ENCODE data around the gene HELLS.

Gene HELLS

DNA sequence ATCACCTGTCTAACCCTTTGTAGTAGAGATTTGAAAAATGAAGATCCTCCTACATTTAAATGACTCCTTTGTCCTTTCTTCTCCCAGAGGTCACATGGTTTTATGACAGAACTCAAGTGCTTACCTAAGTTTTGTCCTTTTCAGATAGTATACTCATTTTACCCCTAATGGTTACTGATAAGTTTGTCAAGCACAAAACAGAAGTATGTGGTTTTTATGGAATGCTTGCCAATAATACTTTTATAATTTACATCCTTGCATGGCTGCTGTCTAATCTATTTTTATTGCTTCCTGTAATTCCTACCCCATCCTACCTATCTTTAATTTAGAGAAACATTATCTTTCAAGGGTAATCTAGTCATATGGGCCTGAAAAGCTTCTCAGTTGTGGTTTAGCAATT lies 37.5 kb downstream of the HELLS start:
- no peak overlapping the region for H3K27ac ChIP-seq
- H3K36me3 ChIP-seq (ENCODE audit: insufficient read depth, low read length), result peaks cover 6% of the 10 kb centered on the region; the same call in 1 of the 2 replicates
- no peak for DNase-seq (ENCODE audit: low read depth, low spot score)
- no peak overlapping the region for H3K9ac ChIP-seq (ENCODE audit: insufficient read length)
- no peak overlapping the region for H3K4me3 ChIP-seq
- TF ChIP-seq FOXP2 (optimal IDR thresholded peaks at IDR 0.05; ENCODE audit: control extremely low read depth, extremely low read length, insufficient read depth) (no peak), POLR2AphosphoS5 (IDR thresholded peaks at IDR 0.05; ENCODE audit: borderline replicate concordance, low read depth, low read length) (no peak), EZH2 (IDR thresholded peaks at IDR 0.05) (no peak)
- no peaks in the 10 kb centered on the region for H3K9me3 ChIP-seq (ENCODE audit: low read depth, low read length)

DNA sequence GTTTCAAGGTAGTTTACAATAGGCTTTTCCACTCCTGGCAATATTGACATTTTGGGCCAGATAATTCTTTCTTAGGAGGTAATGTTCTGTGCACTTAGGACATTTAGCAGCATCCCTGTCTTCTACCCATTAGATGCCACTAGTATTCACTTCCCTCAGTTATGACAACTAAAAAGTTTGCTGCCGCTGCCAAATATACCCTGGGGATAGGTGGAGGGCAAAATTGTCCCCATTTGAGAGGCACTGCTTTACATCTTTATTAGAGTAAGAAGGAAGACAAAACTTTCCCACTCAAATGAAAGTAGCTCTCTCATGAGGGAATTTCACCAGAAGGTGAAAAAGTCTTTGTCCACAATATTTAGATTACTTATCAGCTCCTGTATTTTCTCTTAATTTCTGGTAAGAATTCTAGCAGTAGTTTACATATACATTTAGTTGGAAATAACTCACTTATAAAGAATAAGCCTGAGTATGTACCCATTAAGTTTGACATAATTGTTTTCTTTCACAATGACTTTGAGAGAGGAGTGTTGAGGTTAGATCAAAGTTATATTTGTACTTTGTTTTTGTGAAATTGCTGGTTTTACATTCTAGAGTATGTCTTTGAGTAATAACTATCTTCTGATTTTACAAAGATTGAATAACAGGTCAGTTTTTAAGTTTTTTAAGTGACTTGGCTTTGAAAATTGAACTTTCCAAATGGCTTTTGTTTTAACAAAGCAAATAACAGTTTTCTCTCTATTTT lies 46.0 kb downstream of the HELLS start:
- H3K9ac ChIP-seq (ENCODE audit: insufficient read length), result no peak overlapping the region
- peaks cover 55% of the 10 kb centered on the region for H3K36me3 ChIP-seq (ENCODE audit: insufficient read depth, low read length)
- no peaks in the 10 kb centered on the region for H3K9me3 ChIP-seq (ENCODE audit: low read depth, low read length)
- no peak overlapping the region for H3K27ac ChIP-seq
- no peak for DNase-seq (ENCODE audit: low read depth, low spot score)
- TF ChIP-seq FOXP2 (optimal IDR thresholded peaks at IDR 0.05; ENCODE audit: control extremely low read depth, extremely low read length, insufficient read depth) (no peak), EZH2 (IDR thresholded peaks at IDR 0.05) (no peak), POLR2AphosphoS5 (IDR thresholded peaks at IDR 0.05; ENCODE audit: borderline replicate concordance, low read depth, low read length) (no peak)
- H3K4me3 ChIP-seq, result no peak overlapping the region

GRCh38 chr10:94602729-94603515 lies 57.3 kb downstream of the HELLS start:
- H3K27ac ChIP-seq, result no peak overlapping the region
- no peaks in the 10 kb centered on the region for H3K9me3 ChIP-seq (ENCODE audit: low read depth, low read length)
- TF ChIP-seq FOXP2 (optimal IDR thresholded peaks at IDR 0.05; ENCODE audit: control extremely low read depth, extremely low read length, insufficient read depth) (no peak), EZH2 (IDR thresholded peaks at IDR 0.05) (no peak), POLR2AphosphoS5 (IDR thresholded peaks at IDR 0.05; ENCODE audit: borderline replicate concordance, low read depth, low read length) (no peak)
- no peak overlapping the region for H3K9ac ChIP-seq (ENCODE audit: insufficient read length)
- DNase-seq (ENCODE audit: low read depth, low spot score), result no peak
- H3K36me3 ChIP-seq (ENCODE audit: insufficient read depth, low read length), result peaks cover 45% of the 10 kb centered on the region
- no peak overlapping the region for H3K4me3 ChIP-seq

GRCh38 chr10:94607111-94607510 lies 61.5 kb downstream of the HELLS start:
- peaks cover 29% of the 10 kb centered on the region for H3K36me3 ChIP-seq (ENCODE audit: insufficient read depth, low read length)
- no peak overlapping the region for H3K4me3 ChIP-seq
- DNase-seq (ENCODE audit: low read depth, low spot score), result no peak
- H3K9ac ChIP-seq (ENCODE audit: insufficient read length), result no peak overlapping the region
- no peak overlapping the region for H3K27ac ChIP-seq
- no peaks in the 10 kb centered on the region for H3K9me3 ChIP-seq (ENCODE audit: low read depth, low read length)
- no peak for TF ChIP-seq FOXP2 (optimal IDR thresholded peaks at IDR 0.05; ENCODE audit: control extremely low read depth, extremely low read length, insufficient read depth)
- TF ChIP-seq POLR2AphosphoS5 (IDR thresholded peaks at IDR 0.05; ENCODE audit: borderline replicate concordance, low read depth, low read length), result no peak
- TF ChIP-seq EZH2 (IDR thresholded peaks at IDR 0.05), result no peak

DNA sequence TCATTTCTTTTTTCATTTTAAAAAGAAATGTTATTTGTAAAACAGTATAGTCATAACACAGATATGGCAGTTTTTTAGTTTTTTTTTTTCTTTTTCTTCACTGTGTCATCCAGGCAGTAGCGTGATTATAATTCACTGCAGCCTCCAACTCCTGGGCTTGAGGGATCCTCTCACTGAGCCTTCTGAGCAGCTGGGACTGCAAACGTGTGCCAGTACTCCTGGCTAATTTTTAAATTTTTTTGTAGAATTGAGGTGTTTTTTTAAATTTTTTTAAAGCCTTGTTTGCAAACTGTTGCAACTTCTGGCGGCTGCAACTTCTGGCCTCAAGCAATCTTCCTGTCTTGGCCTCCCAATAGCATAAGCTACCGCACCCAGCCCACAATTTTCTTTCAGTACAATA lies 63.0 kb downstream of the HELLS start:
- Histone ChIP-seq H3K36me3 (ENCODE audit: insufficient read depth, low read length) (peaks cover 17% of the 10 kb centered on the region; the same call in 1 of the 2 replicates), H3K9me3 (ENCODE audit: low read depth, low read length) (no peaks in the 10 kb centered on the region), H3K27ac (no peak overlapping the region), H3K4me3 (no peak overlapping the region), H3K9ac (ENCODE audit: insufficient read length) (no peak overlapping the region)
- no peak for DNase-seq (ENCODE audit: low read depth, low spot score)
- no peak for TF ChIP-seq EZH2 (IDR thresholded peaks at IDR 0.05)
- TF ChIP-seq FOXP2 (optimal IDR thresholded peaks at IDR 0.05; ENCODE audit: control extremely low read depth, extremely low read length, insufficient read depth), result no peak
- no peak for TF ChIP-seq POLR2AphosphoS5 (IDR thresholded peaks at IDR 0.05; ENCODE audit: borderline replicate concordance, low read depth, low read length)

DNA sequence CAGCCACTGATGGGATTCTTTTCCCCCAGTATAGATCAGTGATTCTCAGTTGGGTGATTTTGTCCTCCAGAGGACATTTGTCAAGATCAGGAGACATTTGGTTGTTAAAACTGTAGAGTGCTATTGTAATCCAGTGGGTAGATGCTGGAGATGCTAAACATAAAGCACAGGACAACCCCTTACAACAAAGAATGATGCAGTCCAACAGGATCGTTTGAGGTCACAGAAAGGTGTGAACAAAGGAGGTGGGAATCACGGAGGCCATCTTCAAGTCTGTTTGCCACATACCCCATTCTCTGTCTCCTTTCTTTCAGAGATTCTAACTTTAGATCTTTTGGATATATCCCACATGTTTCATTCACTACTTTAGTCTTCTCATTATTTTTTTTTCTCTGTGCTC lies 69.0 kb downstream of the HELLS start:
- peaks cover 7% of the 10 kb centered on the region; the same call in 1 of the 2 replicates for H3K36me3 ChIP-seq (ENCODE audit: insufficient read depth, low read length)
- no peak for TF ChIP-seq POLR2AphosphoS5 (IDR thresholded peaks at IDR 0.05; ENCODE audit: borderline replicate concordance, low read depth, low read length)
- TF ChIP-seq EZH2 (IDR thresholded peaks at IDR 0.05), result no peak
- TF ChIP-seq FOXP2 (optimal IDR thresholded peaks at IDR 0.05; ENCODE audit: control extremely low read depth, extremely low read length, insufficient read depth), result no peak

DNA sequence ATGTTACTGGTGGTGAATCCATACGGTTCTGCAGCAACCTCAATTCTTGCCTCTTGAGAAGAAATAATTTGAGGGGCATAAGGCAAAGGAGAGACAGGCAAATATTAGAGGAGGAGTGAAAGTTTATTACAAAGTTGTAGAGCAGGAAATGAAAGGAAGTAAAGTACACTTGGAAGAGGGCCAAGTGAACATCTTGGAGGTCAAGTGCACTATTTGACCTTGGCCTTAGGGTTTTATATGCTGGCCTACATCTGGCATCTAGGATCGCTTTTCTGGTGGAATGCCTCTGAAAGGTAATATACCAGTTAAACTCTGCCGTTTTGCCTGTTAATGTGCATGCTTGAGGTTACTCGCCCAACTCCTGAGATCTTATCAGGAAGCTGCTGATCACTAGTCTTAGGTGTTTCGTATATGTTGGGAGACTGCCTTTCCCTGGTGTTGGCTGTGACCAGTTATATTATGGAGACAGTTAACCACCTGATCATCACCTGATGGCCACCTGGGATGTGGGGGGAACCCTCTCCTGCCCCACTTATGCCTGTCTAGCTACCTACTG lies 71.9 kb downstream of the HELLS start:
- Histone ChIP-seq H3K9ac (ENCODE audit: insufficient read length) (no peak overlapping the region), H3K9me3 (ENCODE audit: low read depth, low read length) (no peaks in the 10 kb centered on the region), H3K36me3 (ENCODE audit: insufficient read depth, low read length) (no peaks in the 10 kb centered on the region), H3K27ac (no peak overlapping the region), H3K4me3 (no peak overlapping the region)
- TF ChIP-seq FOXP2 (optimal IDR thresholded peaks at IDR 0.05; ENCODE audit: control extremely low read depth, extremely low read length, insufficient read depth) (no peak), EZH2 (IDR thresholded peaks at IDR 0.05) (no peak), POLR2AphosphoS5 (IDR thresholded peaks at IDR 0.05; ENCODE audit: borderline replicate concordance, low read depth, low read length) (no peak)
- no peak for DNase-seq (ENCODE audit: low read depth, low spot score)

More for the DNA sequence above, 69.0 kb downstream of the HELLS start:
- no peak overlapping the region for H3K4me3 ChIP-seq
- H3K9ac ChIP-seq (ENCODE audit: insufficient read length), result no peak overlapping the region
- no peak overlapping the region for H3K27ac ChIP-seq
- H3K9me3 ChIP-seq (ENCODE audit: low read depth, low read length), result no peaks in the 10 kb centered on the region
- no peak for DNase-seq (ENCODE audit: low read depth, low spot score)

DNA sequence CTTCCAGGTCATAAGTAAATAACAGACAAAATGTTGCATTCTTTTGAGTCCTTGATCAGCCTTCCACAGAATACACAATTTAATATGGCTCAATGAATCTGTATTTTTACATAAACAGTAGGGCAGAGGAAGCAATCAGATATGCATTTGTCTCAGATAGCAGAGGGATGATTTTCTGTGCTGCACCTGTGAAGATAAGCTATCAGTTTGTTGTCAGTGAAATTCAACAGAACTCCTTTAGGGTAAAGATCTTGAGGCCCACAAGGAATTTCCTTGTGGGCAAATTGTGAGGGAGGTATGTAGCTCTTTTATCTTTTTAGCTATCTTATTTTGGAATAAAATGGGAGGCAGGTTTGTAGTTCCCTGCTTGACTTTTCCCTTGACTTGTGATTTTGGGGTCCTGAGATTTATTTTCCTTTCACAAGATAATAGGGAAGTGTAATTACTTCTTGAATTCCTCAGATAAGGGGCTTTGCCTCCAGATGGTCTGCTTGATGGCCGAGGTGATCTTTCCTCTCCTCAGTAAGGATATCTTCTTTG lies 77.1 kb downstream of the HELLS start:
- H3K36me3 ChIP-seq (ENCODE audit: insufficient read depth, low read length), result no peaks in the 10 kb centered on the region
- H3K9me3 ChIP-seq (ENCODE audit: low read depth, low read length), result no peaks in the 10 kb centered on the region
- no peak overlapping the region for H3K27ac ChIP-seq
- TF ChIP-seq POLR2AphosphoS5 (IDR thresholded peaks at IDR 0.05; ENCODE audit: borderline replicate concordance, low read depth, low read length), result no peak
- no peak overlapping the region for H3K4me3 ChIP-seq
- no peak for DNase-seq (ENCODE audit: low read depth, low spot score)
- no peak overlapping the region for H3K9ac ChIP-seq (ENCODE audit: insufficient read length)

Measured in SK-N-MC (cell line).